Measurements from ENCODE around the gene TMEM233.

- no peak for TF ChIP-seq CTCF (IDR thresholded peaks at IDR 0.05)
- TF ChIP-seq POLR2A (IDR thresholded peaks at IDR 0.05): no peak
These were observed 41.2 kb downstream of the TMEM233 start for GRCh38 chr12:119634743-119635142.

Measured in Peyer's patch (tissue), 4 donors.